GM19455 (cell line): ENCODE results near the gene DOHH.
"Not testable (repeated sequence)": the region's sequence is repeated elsewhere in the genome, so short reads cannot be mapped to it uniquely, and the experiment has no call there.

Experiments used
- ATAC-seq: cut with Tn5 transposase; IDR thresholded peaks from one replicate; pipeline ENCODE4 v1.9.1; 2021; ENCODE audit not compliant: unreplicated experiment

Gene DOHH

GRCh38 chr19:3520166-3521103 lies 20.0 kb upstream of the DOHH start:
- ATAC-seq = no peak

DNA sequence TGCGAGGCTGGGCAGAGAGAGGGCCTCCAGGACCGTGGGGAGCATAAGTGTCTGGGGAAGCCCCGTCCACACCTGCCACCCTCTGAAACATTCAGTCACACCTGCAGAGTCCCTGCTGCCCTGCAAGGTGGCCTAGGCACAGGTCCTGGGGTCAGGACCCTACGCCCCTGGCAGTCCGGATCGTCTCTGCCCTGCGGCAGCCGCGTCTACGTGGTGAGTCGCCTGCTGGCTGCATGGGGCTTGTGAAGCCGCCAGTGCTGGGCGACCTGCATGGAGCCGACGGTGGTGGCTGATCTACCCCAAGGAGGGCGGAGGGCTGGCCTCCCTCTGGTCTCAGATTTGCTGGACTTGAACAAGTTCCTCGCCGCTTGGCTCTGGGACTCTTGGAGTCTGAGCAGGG lies 18.7 kb upstream of the DOHH start:
- ATAC-seq = no peak

DNA sequence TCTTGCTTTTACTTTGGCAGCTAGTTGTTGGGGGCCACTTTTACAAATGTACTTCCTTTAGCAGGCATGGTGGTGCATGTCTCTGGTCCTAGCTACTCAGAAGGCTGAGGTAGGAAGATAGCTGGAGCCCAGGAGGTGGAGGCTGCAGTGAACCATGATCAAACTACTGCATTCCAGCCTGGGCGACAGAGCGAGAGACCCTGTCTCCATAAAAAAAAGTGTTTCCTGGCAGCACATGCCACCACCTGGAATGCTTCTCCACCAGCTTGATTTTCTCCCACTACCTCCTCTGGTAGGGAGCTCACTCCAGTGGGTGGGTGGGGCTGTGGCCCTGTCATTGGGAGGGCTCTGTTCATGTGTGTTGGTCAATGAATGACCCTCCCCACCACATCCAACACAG lies 18.2 kb upstream of the DOHH start:
- no peak for ATAC-seq

GRCh38 chr19:3518255-3518654 lies 17.8 kb upstream of the DOHH start:
- no peak for ATAC-seq

DNA sequence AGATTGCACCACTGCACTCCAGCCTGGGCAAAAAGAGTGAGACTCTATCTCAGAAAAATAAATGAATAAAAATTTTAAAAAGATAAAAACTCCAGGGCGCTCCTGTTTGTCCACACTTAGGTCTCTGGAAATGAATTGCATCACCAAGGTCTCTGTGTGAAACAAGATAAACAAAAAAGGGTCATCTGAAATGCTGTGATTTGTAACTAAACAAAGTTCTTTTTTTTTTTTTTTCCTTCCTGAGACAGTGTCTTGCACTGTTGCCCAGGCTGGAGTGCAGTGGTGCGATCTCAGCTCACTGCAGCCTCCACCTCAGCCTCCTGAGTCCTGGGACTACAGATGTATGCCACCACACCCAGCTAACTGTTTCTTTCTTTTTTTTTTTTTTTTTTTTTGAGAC lies 17.2 kb upstream of the DOHH start:
- no peak for ATAC-seq

DNA sequence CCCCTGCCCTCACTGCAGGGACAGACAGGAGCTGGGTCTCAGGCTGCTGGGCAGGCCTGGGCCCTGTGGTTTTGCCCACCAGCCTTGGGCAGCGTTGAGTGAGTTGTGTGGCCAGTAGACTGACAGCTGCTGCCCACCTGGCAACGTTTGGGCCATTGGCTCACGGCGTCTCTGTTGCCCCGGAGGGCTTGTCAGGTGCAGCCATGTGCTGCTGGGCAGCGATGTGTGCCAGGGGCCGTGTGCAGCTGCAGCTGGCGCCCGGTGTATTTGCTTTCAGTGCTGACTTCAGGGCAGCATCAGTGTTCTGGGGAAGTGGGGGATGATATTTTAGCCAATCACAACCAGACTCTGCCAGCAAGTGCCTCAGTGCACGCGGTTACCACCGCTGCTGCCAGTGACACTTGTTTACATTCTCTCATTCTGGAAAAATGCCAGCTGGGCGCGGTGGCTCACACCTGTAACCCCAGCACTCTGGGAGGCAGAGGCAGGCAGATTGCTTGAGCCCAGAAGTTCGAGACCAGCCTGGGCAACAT lies 16.3 kb upstream of the DOHH start:
- no peak for ATAC-seq

DNA sequence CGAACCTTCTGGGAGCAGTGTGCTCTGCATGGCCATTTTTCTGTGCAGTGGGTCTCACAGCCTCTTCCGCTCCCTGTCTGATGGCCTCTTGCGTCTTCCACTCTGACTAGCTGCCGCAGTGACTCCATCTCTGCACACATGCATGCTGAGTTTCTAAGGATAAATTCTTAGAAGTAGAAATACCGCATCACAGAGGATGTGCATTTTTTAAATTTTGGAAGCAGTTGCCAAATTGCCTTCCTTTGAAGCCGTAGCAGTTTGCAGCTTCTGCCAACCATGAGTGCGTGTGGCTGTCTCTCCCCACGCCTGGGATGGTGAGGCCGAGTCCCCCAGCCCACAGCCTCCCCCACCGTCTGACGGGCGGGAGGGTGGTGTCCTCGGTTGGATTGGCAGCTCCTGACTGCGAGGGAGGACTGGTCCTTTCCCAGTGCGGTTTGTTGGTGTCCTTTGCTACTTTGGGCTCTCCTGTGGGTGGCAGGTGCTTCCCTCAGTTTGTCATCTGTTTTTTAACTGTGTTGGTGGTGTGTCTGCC lies 15.5 kb upstream of the DOHH start:
- ATAC-seq = no peak

- no peak for ATAC-seq
Observed at GRCh38 chr19:3514930-3515329, 14.5 kb upstream of the DOHH start.

DNA sequence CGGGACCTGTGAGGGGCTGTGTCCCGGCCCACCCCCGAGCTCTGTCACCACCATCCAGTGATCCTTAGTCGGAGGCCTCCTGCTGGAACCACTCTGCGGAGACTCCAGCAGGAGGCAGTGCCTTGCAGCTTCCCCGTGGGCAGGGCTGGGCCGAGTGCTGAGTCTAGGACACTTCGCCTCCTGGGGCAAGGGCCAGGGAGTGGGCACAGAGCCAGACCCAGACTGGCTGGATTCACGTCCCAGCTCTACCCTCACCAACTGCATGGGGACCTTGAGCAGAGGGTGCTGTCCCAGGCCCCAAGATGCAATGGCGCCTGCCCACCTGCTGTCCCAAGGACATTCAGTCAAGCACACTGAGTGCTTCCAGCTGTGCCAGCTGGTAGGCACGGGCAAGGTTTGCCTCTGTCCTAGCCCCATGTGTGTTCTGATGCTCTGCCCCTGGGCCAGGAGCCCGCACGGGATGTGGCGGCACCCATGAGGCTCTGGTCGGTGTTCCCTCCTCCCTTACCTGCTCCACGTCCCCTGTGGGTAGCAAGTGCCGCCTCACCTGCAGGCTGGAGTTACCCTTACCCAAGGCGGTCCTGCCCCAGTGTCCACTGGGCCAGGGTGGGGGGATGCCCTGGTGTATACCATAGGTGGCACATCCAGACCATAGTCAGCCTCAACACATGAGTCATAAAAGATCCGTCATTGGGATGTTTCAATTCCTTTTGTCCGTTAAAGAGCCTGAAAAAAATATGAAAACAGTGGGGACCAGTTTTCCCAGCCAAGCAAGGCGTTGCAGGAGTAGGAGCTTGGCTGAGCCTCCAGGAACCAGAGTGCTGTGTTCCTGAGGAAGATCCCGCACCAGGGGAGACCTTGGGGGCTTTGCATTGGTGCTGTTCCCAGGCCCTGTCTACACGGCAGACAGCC lies 13.0 kb upstream of the DOHH start:
- no peak for ATAC-seq

GRCh38 chr19:3512562-3513228 lies 12.2 kb upstream of the DOHH start:
- ATAC-seq = no peak

DNA sequence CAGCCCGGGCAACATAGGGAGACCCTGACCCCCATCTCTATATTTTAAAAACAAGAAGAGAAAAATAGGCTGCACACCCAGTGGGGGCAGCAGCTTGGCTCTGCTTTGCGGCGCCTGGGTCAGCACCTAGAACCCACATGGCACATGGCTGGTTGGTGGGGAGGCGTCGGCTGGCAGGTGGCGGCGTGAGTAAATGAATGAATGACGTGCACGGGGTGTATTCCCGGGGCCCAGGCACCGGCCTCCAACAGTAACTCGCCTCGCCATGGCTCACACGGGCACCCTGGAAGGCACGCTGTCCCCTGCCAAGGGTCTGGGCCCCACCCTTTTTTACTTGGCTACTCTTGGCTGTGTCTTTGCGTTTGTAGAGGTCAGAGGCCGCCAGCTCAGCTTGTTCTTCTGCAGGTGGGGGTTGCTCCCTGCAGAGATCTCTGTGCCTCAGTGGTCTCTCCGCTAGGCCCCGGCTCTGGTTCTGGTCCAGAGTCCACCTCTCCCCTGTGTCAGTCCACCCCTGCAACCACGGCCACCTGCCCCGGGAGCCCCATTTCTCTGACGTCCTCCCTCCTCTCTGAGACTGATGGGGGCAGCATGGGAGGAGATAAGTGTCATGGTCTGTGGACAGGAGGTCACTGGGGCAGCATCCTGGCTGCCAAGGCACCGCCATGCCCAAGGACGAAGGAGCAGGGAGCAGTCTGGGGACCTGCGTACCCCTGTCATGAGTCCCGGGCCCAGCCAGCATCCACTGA lies 11.2 kb upstream of the DOHH start:
- ATAC-seq = no peak

GRCh38 chr19:3510727-3511126 lies 10.3 kb upstream of the DOHH start:
- no peak for ATAC-seq

DNA sequence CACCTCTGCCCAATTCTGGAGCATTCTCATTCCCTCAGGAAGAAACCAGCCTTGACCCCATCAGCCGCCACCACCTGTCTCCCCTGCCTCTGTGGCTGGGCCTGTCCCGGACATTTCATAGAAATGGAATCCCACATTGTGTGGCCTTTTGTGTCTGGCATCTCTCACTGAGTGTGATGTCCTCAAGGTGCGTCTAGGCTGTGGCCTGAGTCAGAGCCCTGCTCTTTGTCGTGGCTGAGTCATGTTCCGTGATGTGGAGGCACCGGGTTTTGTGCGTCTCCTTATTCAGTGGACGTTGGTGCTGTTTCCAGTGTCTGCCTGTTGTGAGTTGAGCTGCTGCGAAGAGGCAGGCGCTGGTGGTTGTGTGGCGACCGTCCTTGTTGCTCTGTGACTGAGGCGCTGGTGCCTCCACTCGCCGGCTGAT lies 9.1 kb upstream of the DOHH start:
- no peak for ATAC-seq

DNA sequence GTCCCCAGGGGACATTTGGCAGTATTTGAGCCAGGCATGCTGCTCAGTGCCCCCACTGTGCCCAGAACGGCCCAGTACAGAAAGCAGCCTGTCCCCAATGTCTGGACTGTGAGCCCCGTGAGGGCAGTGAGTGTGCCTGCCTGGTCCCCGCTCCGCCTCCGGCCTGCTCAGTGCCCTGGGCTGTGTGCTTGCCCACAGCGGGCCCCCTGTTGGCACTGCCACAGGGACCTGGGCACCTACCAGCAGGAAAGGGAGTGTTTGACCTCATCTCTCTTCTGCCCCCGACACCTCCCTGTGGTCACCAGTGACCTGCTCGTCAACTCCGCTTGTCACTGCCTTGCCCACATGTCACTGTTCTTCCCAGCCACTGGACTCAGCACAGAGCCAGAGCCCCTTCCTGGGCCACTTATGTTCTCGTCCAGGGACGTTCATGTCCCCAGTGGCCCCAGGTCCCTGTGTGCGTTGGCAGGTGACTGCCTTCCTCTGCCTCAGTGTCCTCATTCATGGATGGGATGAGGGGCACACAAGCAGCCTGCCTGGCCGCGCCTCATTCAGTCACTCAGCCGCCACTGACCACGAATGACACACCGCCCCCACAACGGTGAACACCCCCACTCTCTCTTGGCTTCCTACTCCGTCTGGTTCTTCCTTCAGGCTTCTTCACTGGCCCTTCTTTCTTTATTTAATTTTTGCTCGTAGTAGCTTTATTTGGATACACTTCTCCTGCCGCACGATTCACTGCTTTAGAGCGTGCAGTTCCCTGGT lies 8.5 kb upstream of the DOHH start:
- no peak for ATAC-seq

GRCh38 chr19:3508121-3508661 lies 7.7 kb upstream of the DOHH start:
- ATAC-seq = not testable (repeated sequence)

DNA sequence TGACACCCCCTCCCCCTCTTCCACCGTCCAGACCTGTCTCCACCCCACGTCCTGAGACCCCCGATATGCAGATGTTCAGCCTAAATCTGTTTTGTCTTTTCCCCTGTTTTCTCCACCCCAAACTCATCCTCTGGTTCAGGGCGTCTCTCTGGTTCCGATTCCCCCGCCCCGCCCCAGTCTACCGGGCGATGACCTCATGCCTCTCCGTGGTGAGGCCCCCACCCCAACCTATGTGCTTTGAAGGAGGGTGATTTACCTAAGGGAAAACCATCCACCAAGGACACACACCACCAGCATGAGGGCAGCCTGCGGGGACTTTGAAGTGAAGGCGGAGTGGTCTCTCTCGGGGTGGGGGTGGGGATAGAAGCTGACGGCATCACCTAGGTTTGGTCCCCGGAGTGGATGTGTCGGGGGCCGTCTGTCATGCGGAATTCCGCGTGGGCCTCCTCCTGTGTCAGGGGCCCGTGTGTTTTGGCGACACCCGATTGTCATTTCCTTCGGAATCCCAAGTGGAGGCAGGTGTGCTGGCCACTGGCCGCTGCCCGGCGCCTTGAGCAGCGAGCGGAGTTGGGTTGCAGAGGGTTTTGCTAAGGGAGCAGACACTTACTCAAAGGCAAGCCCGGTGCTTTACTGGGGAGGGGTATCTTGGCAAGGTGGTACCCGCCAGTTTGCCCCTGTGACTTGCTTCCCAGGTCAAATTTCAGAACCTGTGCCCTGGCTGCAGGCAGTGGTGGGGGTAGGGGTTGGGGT lies 7.1 kb upstream of the DOHH start:
- ATAC-seq = no peak

- ATAC-seq = peak; percentile 16
Observed at GRCh38 chr19:3506384-3507340, 6.2 kb upstream of the DOHH start.
